D721Med (cell line): Measurements from ENCODE around the gene FKBP6.
"Not testable (repeated sequence)": the region's sequence is repeated elsewhere in the genome, so short reads cannot be mapped to it uniquely, and the experiment has no call there.

Experiments
- DNase-seq: peaks from one replicate; pipeline ENCODE4 v3.0.0; 2011; ENCODE audit warnings: low spot score; ENCODE audit not compliant: insufficient read length
- FAIRE-seq: peaks from 2 replicates; lab custom pipeline; 2011; peaks lifted over from hg19 to GRCh38; lab: Jason Lieb, UNC
- CTCF ChIP-seq: IDR thresholded peaks from 2 replicates; pipeline ENCODE4 v1.5.1; 2012; ENCODE audit warnings: mild to moderate bottlenecking, control low read depth; ENCODE audit not compliant: insufficient read depth; ENCODE audit errors: missing control alignments

FKBP6 gene

GRCh38 chr7:73358590-73359275 is 30.8 kb downstream of the FKBP6 start:
- no peak for TF ChIP-seq CTCF
- DNase-seq (no peak), FAIRE-seq (no peak)

GRCh38 chr7:73359306-73359705 is 31.3 kb downstream of the FKBP6 start:
- TF ChIP-seq CTCF = no peak
- no peak for DNase-seq
- no peak for FAIRE-seq

GRCh38 chr7:73359746-73360375 is 31.9 kb downstream of the FKBP6 start:
- FAIRE-seq = no peak
- TF ChIP-seq CTCF = no peak
- DNase-seq = no peak

DNA sequence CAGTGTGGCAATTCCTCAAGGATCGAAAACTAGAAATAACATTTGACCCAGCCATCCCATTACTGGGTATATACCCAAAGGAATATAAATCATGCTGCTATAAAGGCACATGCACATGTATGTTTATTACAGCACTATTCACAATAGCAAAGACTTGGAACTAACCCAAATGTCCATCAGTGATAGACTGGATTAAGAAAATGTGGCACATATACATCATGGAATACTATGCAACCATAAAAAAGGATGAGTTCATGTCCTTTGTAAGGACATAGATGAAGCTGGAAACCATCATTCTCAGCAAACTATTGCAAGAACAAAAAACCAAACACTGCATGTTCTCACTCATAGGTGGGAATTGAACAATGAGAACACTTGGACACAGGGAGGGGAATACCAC is 32.6 kb downstream of the FKBP6 start:
- not testable (repeated sequence) for FAIRE-seq, DNase-seq

DNA sequence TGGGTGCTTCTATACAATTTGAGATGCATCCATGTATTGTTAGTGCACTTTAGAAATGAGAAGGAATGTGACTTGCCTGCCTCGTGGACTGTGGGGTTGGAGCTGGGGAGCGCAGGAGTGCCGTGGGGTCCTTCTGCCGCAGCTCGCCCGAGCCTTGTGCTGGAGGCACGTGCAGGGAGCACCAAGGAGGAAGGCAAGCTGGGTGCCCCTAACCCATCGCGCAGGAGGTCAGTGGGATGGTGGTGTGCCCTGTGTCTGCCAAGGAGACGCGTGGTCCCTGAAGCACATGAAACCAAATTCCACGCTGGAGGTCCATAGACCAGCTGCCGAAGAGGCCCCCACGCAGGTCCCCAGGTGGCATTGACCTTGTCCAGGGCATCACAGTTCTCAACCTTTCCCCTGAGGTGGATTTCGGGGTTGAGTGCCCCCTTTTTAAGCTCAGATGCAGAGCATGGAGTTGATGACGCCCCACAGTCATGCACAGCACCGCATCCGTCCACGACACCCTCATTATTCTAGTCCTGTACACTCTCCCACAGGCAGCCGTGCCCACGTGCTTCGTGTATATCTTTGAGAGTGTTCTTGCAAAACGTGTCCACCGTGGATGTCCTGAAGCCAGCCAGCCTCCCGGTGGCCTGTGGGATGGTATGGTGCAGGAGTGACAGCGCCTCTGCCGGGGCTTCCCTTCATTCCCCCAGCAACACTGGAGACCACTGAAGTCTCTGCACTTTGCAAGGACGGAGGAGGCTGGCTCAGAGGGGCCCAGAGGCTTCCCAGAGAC is 35.5 kb downstream of the FKBP6 start:
- DNase-seq (no peak), FAIRE-seq (no peak)
- no peak for TF ChIP-seq CTCF

GRCh38 chr7:73364006-73364728 is 36.2 kb downstream of the FKBP6 start:
- no peak for FAIRE-seq
- no peak for TF ChIP-seq CTCF
- no peak for DNase-seq

DNA sequence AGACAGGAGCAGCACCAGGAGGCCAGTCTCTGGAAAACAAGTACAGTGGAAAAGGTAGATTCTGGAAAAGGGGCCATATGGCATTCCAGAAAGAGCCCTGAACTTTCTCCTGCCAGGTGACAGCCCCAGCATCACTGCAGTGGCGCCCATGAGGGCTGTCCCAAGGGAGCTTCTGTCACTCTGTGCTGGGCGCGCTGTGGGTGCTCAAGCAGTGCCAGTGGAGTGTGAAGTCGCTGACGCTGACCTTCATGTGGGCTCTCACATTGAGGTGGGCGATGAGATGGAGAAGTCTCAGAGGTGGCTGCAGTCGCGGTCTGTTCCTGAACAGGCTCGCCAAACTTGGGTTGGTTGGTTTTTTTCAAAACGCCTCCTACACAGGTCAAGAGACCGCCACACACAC is 38.2 kb downstream of the FKBP6 start:
- FAIRE-seq (no peak), DNase-seq (no peak)
- no peak for TF ChIP-seq CTCF
